K562 (cell line): ENCODE measurements around the gene USP49. TPM values are rescaled to one million over a fixed set of nuclear protein-coding genes. Genes with fewer than 3 reads are reported as not detected.
A peak's percentile ranks its signal among the peaks of the same experiment; 100 is the strongest.

Source experiments
- ATF1 ChIP-seq, 2 experiments: fragments of 450-650 bp in 1 of 2; IDR thresholded peaks; 2 replicates each; pipeline ENCODE4 v1.6.1; 2016; ENCODE audit warnings: missing compliant biosample characterization in 1 of 2, missing genetic modification characterization in 1 of 2
- PHB2 ChIP-seq: fragments of 450-650 bp; IDR thresholded peaks from 2 replicates; pipeline ENCODE4 v1.6.1; 2017; ENCODE audit warnings: low read depth
- PHTF2 ChIP-seq: fragments of 250-450 bp; sonication (Bioruptor Pico); IDR thresholded peaks from 2 replicates; pipeline ENCODE4 v1.5.0; 2021; ENCODE audit warnings: mild to moderate bottlenecking
- SREBF1 ChIP-seq: fragments of 150-350 bp; IDR thresholded peaks from 2 replicates; pipeline ENCODE4 v1.6.1; 2014; ENCODE audit warnings: antibody characterized with exemption, low read depth, low read length, borderline replicate concordance
- SRF ChIP-seq, 2 experiments: fragments of 250-450, 450-650 bp in 1 of 2; sonication (Bioruptor Pico) in 1 of 2; sonication (generic) in 1 of 2; formaldehyde crosslinking; IDR thresholded peaks; 2 replicates each; pipeline versions ENCODE4 v1.5.0 to v1.5.1; 2020 to 2022; ENCODE audit warnings: mild to moderate bottlenecking in 1 of 2, missing genetic modification reagents in 1 of 2
- TAF15 ChIP-seq: fragments of 200-400 bp; formaldehyde crosslinking; IDR thresholded peaks from 2 replicates; pipeline ENCODE4 v1.6.1; 2017; ENCODE audit warnings: mild to moderate bottlenecking, low read depth, low read length, moderate library complexity
- YY1 ChIP-seq, 3 experiments: IDR thresholded peaks; 2 replicates each; pipeline ENCODE4 v1.6.1; 2011; ENCODE audit warnings: low read length in 2 of 3, mild to moderate bottlenecking in 2 of 3, moderate library complexity in 2 of 3, borderline replicate concordance in 1 of 3, control low read depth in 1 of 3, low read depth in 1 of 3; ENCODE audit not compliant: insufficient read depth in 3 of 3, insufficient replicate concordance in 2 of 3, control insufficient read depth in 1 of 3, insufficient read length in 1 of 3; ENCODE audit errors: extremely low read depth in 1 of 3
- ZBTB7A ChIP-seq: IDR thresholded peaks from 2 replicates; pipeline ENCODE4 v1.6.1; 2011; ENCODE audit warnings: low read depth, mild to moderate bottlenecking, low read length, moderate library complexity, borderline replicate concordance; ENCODE audit not compliant: control insufficient read depth
- ZNF217 ChIP-seq: sonication (generic); formaldehyde crosslinking; IDR thresholded peaks from 2 replicates; pipeline ENCODE4 v1.8.0; 2022; ENCODE audit warnings: mild to moderate bottlenecking, missing genetic modification reagents
- ZNF79 ChIP-seq: fragments of 250-450 bp; sonication (Bioruptor Pico); IDR thresholded peaks from 2 replicates; pipeline ENCODE4 v1.4.0; 2020; ENCODE audit warnings: low read depth, mild to moderate bottlenecking, moderate library complexity
- polyA plus RNA-seq, 8 experiments: library from polyadenylated mRNA; depleted of rRNA in 4 of 8; stranded (reverse) in 5 of 8; unstranded in 3 of 8; fragments of >200 nt; fragmentation: Nextera tagmentation in 2 of 8; fragmentation: Illumina TruSeq in 1 of 8; extraction: Ambion mirVana in 2 of 8; extraction: Trizol in 1 of 8; gene quantifications; 2 replicates each; pipeline versions ENCODE4 v1.2.1 to v1.2.3, GENCODE V29; 2011 to 2014; ENCODE audit warnings: inconsistent platforms in 1 of 8, missing spikeins in 1 of 8
- total RNA-seq, 7 experiments: library from RNA; depleted of rRNA in 6 of 7; stranded (reverse); fragments of >200 nt in 6 of 7; fragmentation: Illumina TruSeq in 2 of 7; extraction: Trizol in 2 of 7; gene quantifications; 2 replicates each; pipeline versions ENCODE4 v1.2.1 to v1.2.3, GENCODE V29; 2011 to 2021; ENCODE audit warnings: low replicate concordance in 1 of 7
- TF ChIP-seq, protein P1 (sequence below): fragments of 200-600 bp; sonication (generic); IDR thresholded peaks from one replicate; pipeline ENCODE4 v1.6.1; 2012; ENCODE audit warnings: mild to moderate bottlenecking, low read depth, low read length, inconsistent platforms
- TF ChIP-seq, protein P2 (sequence below): sonication (generic); formaldehyde crosslinking; IDR thresholded peaks from 2 replicates; pipeline ENCODE4 v1.8.0; 2022; ENCODE audit warnings: missing genetic modification reagents, mild to moderate bottlenecking, borderline replicate concordance

The USP49 gene
- total and polyA plus RNA-seq, 9 of the 15 experiments (the other 6 are each of a cell fraction or from before 2014, with no cell fraction given): 1.0 to 9.9 (median 6.5) TPM

DNA sequence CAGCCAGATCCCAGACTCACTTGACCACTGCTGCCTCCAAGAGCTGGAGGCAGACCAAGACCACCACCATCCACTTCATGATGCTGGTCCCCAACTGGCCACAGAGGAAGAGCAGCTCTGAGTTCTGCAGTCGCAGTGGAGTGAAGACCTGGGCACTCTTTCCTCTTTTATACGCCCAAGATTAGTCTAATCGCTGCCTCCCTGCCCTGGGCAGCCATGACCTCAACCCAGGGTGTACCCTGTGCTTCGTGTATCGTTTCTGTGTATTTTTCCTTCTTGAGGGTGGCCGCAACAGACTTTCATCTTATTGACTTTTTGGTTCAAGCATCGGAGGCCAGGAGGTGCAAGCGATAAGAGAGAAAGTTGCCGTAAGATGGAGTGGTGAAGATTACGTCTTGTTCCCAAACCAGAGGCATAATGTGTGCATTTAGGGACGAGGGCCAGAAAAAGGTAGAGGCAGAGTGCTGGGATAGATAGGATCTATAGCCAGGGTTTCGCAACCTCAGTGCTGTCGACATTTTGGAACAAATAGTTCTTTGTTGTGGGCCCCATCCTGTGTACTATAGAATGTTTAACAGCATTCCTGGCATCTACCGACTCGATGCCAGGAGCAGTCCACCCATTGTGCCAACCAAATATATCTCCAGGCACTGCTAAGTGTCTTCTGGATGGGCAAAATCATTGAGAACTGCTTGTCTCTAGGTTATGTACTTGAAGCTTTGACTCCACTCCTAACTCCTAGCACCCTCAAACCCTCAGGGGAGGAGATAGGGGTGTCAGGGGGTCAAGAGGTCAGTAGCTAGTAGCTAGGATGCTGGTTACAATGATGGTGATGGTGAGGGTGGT is 147.7 kb downstream of the USP49 start, which contains the start of gene PGC (continued):
- TF ChIP-seq, protein P1, sequence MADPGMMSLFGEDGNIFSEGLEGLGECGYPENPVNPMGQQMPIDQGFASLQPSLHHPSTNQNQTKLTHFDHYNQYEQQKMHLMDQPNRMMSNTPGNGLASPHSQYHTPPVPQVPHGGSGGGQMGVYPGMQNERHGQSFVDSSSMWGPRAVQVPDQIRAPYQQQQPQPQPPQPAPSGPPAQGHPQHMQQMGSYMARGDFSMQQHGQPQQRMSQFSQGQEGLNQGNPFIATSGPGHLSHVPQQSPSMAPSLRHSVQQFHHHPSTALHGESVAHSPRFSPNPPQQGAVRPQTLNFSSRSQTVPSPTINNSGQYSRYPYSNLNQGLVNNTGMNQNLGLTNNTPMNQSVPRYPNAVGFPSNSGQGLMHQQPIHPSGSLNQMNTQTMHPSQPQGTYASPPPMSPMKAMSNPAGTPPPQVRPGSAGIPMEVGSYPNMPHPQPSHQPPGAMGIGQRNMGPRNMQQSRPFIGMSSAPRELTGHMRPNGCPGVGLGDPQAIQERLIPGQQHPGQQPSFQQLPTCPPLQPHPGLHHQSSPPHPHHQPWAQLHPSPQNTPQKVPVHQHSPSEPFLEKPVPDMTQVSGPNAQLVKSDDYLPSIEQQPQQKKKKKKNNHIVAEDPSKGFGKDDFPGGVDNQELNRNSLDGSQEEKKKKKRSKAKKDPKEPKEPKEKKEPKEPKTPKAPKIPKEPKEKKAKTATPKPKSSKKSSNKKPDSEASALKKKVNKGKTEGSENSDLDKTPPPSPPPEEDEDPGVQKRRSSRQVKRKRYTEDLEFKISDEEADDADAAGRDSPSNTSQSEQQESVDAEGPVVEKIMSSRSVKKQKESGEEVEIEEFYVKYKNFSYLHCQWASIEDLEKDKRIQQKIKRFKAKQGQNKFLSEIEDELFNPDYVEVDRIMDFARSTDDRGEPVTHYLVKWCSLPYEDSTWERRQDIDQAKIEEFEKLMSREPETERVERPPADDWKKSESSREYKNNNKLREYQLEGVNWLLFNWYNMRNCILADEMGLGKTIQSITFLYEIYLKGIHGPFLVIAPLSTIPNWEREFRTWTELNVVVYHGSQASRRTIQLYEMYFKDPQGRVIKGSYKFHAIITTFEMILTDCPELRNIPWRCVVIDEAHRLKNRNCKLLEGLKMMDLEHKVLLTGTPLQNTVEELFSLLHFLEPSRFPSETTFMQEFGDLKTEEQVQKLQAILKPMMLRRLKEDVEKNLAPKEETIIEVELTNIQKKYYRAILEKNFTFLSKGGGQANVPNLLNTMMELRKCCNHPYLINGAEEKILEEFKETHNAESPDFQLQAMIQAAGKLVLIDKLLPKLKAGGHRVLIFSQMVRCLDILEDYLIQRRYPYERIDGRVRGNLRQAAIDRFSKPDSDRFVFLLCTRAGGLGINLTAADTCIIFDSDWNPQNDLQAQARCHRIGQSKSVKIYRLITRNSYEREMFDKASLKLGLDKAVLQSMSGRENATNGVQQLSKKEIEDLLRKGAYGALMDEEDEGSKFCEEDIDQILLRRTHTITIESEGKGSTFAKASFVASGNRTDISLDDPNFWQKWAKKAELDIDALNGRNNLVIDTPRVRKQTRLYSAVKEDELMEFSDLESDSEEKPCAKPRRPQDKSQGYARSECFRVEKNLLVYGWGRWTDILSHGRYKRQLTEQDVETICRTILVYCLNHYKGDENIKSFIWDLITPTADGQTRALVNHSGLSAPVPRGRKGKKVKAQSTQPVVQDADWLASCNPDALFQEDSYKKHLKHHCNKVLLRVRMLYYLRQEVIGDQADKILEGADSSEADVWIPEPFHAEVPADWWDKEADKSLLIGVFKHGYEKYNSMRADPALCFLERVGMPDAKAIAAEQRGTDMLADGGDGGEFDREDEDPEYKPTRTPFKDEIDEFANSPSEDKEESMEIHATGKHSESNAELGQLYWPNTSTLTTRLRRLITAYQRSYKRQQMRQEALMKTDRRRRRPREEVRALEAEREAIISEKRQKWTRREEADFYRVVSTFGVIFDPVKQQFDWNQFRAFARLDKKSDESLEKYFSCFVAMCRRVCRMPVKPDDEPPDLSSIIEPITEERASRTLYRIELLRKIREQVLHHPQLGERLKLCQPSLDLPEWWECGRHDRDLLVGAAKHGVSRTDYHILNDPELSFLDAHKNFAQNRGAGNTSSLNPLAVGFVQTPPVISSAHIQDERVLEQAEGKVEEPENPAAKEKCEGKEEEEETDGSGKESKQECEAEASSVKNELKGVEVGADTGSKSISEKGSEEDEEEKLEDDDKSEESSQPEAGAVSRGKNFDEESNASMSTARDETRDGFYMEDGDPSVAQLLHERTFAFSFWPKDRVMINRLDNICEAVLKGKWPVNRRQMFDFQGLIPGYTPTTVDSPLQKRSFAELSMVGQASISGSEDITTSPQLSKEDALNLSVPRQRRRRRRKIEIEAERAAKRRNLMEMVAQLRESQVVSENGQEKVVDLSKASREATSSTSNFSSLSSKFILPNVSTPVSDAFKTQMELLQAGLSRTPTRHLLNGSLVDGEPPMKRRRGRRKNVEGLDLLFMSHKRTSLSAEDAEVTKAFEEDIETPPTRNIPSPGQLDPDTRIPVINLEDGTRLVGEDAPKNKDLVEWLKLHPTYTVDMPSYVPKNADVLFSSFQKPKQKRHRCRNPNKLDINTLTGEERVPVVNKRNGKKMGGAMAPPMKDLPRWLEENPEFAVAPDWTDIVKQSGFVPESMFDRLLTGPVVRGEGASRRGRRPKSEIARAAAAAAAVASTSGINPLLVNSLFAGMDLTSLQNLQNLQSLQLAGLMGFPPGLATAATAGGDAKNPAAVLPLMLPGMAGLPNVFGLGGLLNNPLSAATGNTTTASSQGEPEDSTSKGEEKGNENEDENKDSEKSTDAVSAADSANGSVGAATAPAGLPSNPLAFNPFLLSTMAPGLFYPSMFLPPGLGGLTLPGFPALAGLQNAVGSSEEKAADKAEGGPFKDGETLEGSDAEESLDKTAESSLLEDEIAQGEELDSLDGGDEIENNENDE: no peak
- TF ChIP-seq PHB2: no peak
- no peak for TF ChIP-seq SREBF1
- TF ChIP-seq ZBTB7A: no peak
- TF ChIP-seq ZNF217 (CRISPR knock-in tag): no peak
- TF ChIP-seq YY1 (IDR thresholded peaks at IDR 0.05; ENCODE audit: borderline replicate concordance in 1 of 3, control insufficient read depth in 1 of 3, extremely low read depth in 1 of 3, insufficient read depth in 3 of 3, insufficient read length in 1 of 3, insufficient replicate concordance in 2 of 3, low read depth in 1 of 3, low read length in 2 of 3): no peak
- TF ChIP-seq ZNF79 (CRISPR knock-in tag): no peak
- TF ChIP-seq, protein P2, sequence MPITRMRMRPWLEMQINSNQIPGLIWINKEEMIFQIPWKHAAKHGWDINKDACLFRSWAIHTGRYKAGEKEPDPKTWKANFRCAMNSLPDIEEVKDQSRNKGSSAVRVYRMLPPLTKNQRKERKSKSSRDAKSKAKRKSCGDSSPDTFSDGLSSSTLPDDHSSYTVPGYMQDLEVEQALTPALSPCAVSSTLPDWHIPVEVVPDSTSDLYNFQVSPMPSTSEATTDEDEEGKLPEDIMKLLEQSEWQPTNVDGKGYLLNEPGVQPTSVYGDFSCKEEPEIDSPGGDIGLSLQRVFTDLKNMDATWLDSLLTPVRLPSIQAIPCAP: no peak
- peak in 1 of 2 experiments; percentile 68; a peak in 1 of 4 replicates for TF ChIP-seq SRF (CRISPR knock-in tag; IDR thresholded peaks at IDR 0.05)
- no peak for TF ChIP-seq TAF15
- no peak for TF ChIP-seq PHTF2
- TF ChIP-seq ATF1 (CRISPR knock-in tag; IDR thresholded peaks at IDR 0.05): no peak
- TF ChIP-seq ATF1 (tag; IDR thresholded peaks at IDR 0.05): peak; percentile 31; the same call in 1 of the 2 replicates
